GM19372 (cell line): ENCODE results near the gene DMPK.

ENCODE experiments used
- ATAC-seq: cut with Tn5 transposase; IDR thresholded peaks from one replicate; pipeline ENCODE4 v1.9.1; 2021; ENCODE audit warnings: mild to moderate bottlenecking, low read depth, moderate library complexity; ENCODE audit not compliant: unreplicated experiment

The DMPK gene

GRCh38 chr19:45790942-45791341 is 8.7 kb upstream of the DMPK start:
- no peak for ATAC-seq

GRCh38 chr19:45789035-45789786 is 6.9 kb upstream of the DMPK start:
- ATAC-seq = no peak

- ATAC-seq = no peak
These were observed 4.2 kb upstream of the DMPK start for GRCh38 chr19:45786533-45786894.

DNA sequence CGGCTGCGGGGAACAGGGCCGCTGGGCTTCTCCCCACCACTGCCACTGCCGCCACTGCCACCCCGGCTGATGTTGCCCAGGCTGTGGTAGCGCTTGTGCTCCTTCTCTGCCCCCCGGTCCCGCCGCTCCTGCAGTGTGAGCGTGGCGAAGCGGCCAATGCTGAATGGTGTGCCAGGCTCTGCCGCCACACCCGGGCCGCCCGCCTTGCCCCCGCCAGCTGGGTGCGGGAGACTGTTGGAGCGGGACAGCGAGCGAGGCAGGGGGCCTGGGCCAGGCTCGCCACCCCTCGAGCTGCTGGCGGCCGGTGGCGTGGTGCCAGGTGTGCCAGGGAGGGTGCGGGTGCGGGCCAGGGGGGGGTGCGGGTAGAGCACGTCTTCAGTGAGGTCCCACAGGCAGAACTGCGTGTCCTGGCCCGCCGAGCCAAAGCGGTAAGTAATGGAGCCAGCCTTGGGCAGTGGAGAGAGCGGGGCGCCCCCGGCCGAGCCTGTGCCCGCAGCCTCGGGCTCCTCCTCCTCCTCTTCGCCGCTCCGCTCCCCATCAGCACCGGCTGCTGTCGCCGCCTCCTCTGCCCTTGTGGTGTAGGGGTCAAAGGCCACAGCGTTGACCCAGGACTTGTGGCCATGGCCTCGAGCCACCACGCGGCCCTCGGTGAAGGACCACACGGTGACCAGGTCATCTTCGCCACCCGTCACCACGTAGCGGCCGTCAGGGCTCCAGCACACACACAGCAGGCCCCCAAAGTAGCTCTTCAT is 3.7 kb upstream of the DMPK start:
- no peak for ATAC-seq

GRCh38 chr19:45785097-45785496 is 2.8 kb upstream of the DMPK start:
- ATAC-seq = no peak

DNA sequence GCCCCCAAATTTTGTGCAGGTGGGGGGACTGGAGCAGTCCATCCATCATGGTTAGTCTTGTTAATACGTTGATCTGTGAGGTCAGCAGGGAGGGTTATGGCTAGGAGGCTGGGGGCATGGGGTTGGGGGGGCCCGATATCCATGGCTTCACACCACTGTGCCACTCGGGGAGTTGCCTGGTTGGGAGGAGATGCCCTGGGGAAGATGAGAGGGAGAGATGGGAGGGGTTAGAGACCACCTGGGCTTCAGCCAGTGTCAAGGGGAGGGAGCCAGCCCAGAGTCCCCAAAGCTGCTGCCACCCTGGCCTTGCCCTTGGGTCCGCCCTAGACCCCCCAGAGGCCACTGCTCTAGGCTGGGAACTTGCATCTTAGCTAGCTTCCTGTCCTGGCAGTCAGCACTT is 1.8 kb upstream of the DMPK start:
- no peak for ATAC-seq

DNA sequence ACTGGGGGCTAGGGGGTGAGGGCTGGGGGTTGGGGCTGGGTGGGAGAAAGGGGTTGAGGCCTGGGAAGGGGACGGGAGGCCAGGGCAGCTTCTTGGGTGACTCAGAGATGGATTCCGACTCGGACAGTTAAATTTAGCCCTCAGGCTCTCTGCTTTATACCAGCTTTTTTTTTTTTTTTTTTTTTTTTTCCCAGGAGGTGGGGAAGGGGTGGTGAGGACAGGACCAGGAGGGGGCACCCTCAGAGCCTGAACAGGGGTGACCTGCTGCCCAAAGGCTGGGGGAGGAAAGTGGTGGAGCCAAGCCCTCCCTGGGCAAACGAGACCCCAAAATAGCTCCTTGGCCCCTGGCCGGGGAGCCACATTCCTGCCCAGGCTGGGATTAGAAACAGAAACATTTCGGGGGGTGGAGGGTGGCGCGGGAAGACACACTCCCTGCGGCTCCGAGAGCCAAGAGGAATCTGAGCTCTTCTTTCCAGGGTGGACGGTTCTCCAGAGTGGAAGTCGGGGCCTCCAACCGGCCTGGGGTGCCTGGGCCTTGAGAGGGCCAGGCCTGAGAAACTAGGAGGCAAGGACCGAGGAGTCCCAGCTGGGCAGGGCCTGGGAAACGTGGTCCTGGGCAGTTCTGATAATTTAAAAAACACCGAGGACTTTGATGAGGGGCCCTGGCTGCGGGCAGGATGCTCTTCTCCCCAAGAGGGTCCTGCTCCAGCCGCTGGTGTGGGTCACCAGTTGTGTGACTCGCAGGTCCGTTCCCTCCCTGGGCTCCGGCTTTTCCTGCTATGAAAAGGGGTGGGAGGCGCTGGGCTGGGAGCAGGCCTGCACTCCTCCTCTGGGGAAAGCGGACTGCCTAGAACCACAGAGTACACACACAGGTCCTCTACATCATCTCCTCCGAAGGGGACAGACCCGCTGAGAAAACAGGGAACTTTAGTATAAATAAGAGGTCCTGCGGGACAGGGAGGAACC is 813 bp upstream of the DMPK start:
- no peak for ATAC-seq

GRCh38 chr19:45781214-45782161 is 802 bp downstream of the DMPK start:
- ATAC-seq = no peak

DNA sequence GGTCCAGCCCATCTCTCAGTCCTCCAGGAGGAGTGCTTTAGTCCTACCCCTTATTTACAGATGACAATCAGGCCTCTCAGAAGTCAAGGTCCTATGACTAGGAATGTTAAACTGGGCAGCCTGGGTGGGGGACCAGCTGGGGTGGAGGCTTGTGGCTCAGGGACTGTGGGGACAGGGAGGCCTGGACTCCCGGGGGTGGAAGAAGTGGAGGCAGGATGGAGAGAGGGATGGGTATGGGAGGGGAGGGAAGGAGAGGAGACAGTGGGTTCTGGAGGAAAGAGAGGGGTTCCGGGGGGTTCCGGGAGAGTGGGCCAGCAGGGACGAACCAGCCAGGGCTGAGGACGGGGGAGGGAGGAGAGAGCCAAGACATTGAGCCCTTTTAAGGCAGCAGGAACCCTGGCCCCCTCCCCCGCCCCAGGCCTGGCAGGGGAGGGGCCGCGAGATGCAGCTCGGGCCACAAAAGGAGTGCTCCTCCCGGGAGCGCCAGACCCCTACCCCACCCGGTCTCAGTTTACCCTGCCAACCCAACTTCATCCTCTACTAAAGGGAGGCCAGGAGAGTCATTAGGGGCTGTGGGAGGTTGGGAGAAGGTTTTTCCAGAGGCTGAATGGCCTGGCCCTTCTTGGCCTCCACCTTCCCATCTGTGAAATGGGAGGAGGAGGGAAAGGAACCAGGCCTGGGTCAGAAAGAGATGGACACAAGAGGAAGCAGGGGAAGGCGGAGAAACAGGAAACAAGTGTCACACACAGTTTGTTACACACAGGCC is 1.7 kb downstream of the DMPK start:
- no peak for ATAC-seq

DNA sequence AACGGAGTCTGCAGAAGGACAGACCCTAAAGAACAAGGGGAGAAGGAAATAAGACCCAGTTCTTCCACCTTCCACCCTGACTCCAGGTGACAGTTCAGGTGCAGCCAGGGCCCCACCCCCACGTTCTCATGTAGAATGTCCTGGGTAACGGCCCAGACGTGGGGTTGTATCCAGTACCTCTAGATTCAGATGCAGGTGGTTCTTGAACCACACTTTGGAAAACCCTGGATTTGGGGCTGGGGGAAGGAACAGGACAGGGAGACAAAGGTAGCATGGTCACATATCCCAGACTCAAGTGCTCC is 2.2 kb downstream of the DMPK start:
- no peak for ATAC-seq

GRCh38 chr19:45779231-45780145 is 2.8 kb downstream of the DMPK start:
- peak; percentile 78 for ATAC-seq

- ATAC-seq = no peak
These were observed 4.2 kb downstream of the DMPK start for GRCh38 chr19:45778010-45778661.

- ATAC-seq = no peak
These were observed 4.8 kb downstream of the DMPK start for GRCh38 chr19:45777395-45777961.

DNA sequence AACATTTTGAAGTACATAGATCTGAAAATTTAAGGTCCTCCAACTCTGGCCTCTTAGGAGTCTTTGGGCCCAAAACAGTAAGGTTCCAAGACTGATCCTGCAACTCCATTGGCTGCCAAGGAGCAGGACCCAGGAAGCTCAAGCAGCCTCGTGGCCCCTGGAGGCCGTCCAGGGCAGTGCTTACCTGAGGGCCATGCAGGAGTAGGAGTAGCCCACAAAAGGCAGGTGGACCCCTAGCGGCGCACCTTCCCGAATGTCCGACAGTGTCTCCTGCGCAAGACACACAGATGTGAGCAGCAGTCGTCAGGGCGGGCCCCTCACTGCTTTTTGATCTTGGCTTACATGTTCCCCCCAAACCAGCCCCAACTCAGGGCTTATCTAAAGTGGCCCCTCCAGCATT is 7.5 kb downstream of the DMPK start:
- no peak for ATAC-seq

- ATAC-seq = no peak
These were observed 8.9 kb downstream of the DMPK start for GRCh38 chr19:45773384-45773783.

DNA sequence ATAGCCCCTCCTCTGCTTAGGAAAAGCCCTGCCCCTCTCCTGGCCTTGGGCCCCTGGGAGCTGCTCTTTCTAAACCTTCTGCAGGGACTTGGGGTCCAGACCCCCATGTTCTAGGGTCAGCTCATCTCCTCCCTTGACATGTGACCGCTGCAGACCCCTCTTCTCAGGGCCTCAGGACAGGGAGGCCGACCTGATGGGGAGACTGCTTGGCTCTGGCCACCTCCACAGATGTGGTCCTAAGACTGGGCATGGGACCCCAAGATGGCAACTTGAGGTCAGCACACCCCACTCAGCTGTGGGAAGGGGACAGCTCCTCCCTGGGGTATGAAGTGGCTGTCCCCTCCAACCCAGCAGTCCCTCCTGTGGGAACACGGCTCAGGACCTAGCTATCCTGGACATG is 9.4 kb downstream of the DMPK start:
- ATAC-seq = no peak

DNA sequence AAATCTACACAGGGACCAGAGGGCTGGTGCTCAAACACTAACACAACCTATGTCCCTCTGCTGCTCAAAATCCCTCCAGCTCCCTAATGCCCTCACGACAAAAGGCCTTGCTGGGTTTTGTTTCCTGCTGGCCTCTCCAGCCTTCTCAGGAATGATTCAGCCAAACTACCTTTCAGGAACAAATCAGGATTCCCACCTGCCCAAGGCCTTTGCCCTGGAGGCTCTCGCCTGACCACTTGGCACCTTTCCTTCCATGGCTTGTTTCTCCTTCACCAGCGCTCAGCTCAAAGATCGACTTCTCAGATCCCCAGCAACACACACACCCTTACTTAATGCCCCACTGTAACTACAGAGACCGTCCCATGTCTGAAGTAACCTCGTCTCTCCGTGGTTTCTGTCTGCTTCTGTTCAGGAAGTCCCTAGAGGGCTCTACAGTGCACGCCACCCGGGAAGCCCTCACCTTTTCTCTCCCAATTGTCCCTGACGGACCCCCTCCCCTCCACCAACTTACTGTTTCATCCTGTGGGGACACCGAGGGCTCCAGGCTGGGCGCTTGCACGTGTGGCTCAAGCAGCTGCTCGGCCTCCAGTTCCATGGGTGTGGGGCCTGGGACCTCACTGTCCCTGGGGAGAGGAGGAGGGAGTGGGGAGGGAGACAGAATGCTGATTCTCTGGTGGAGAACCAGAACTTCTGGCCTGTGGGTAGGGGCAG is 10.0 kb downstream of the DMPK start:
- ATAC-seq = no peak
